GM23338 (cell line): ENCODE results near the gene XDH. TPM values are rescaled to one million over a fixed set of nuclear protein-coding genes. Genes with fewer than 3 reads are reported as not detected.

ENCODE experiments used
- ATAC-seq: fragments of 200-7000 bp; cut with Tn5 transposase; 3 replicates; pipeline ENCODE4 v1.9.1; 2020
- DNase-seq: peaks from one replicate; pipeline ENCODE4 v3.0.0-alpha.2; 2015; ENCODE audit warnings: low spot score
- H2AFZ ChIP-seq: fragments of 200-600 bp; sonication (generic); 2 replicates; pipeline ENCODE4 v1.8.0; 2016; ENCODE audit warnings: antibody characterized with exemption, mild to moderate bottlenecking, moderate library complexity
- H3F3A ChIP-seq: fragments of 200-600 bp; sonication (generic); replicated peaks from 2 replicates; pipeline ENCODE4 v1.8.0; 2017; ENCODE audit warnings: antibody characterized with exemption, mixed run types, low read depth
- H3K27ac ChIP-seq: fragments of 200-600 bp; sonication (generic); 2 replicates; pipeline ENCODE4 v1.6.1; 2016; ENCODE audit warnings: low read depth
- H3K27me3 ChIP-seq: fragments of 200-600 bp; sonication (generic); 2 replicates; pipeline ENCODE4 v1.8.0; 2016; ENCODE audit warnings: mild to moderate bottlenecking, mixed run types, moderate library complexity; ENCODE audit not compliant: insufficient read depth
- H3K36me3 ChIP-seq: fragments of 200-600 bp; sonication (generic); 2 replicates; pipeline ENCODE4 v1.8.0; 2016; ENCODE audit warnings: mild to moderate bottlenecking; ENCODE audit not compliant: insufficient read depth
- H3K4me1 ChIP-seq: fragments of 200-600 bp; sonication (generic); 2 replicates; pipeline ENCODE4 v1.8.0; 2016; ENCODE audit warnings: mild to moderate bottlenecking, moderate library complexity; ENCODE audit not compliant: insufficient read depth
- H3K4me2 ChIP-seq: fragments of 200-600 bp; sonication (generic); 2 replicates; pipeline ENCODE4 v1.7.1; 2017; ENCODE audit warnings: mixed run types
- H3K4me3 ChIP-seq: fragments of 200-600 bp; sonication (generic); 2 replicates; pipeline ENCODE4 v1.6.1; 2016; ENCODE audit warnings: mixed run types
- H3K79me2 ChIP-seq: fragments of 200-600 bp; sonication (generic); replicated peaks from 2 replicates; pipeline ENCODE4 v1.8.0; 2017; ENCODE audit warnings: mild to moderate bottlenecking; ENCODE audit not compliant: insufficient read depth
- H3K9me2 ChIP-seq: fragments of 200-600 bp; sonication (generic); 2 replicates; pipeline ENCODE4 v1.8.0; 2017; ENCODE audit not compliant: insufficient read depth
- H4K20me1 ChIP-seq: fragments of 200-600 bp; sonication (generic); replicated peaks from 2 replicates; pipeline ENCODE4 v1.8.0; 2017; ENCODE audit warnings: mild to moderate bottlenecking; ENCODE audit not compliant: insufficient read depth
- H3K27ac Mint-ChIP-seq: 2 replicates; pipeline ENCODE4 v1.8.0; 2020; ENCODE audit warnings: inconsistent platforms, mild to moderate bottlenecking, moderate library complexity, mixed read lengths
- H3K27me3 Mint-ChIP-seq: 3 replicates; pipeline ENCODE4 v1.8.0; 2022; ENCODE audit warnings: low read depth, mild to moderate bottlenecking, moderate library complexity, mixed read lengths, inconsistent platforms; ENCODE audit not compliant: insufficient read depth, poor library complexity
- H3K36me3 Mint-ChIP-seq: 3 replicates; pipeline ENCODE4 v1.8.0; 2021; ENCODE audit warnings: low read depth, mild to moderate bottlenecking, inconsistent platforms, moderate library complexity, mixed read lengths
- H3K4me1 Mint-ChIP-seq: 3 replicates; pipeline ENCODE4 v1.8.0; 2020; ENCODE audit warnings: mild to moderate bottlenecking, inconsistent platforms, mixed read lengths
- H3K4me3 Mint-ChIP-seq: 3 replicates; pipeline ENCODE4 v1.8.0; 2021; ENCODE audit warnings: moderate library complexity, mild to moderate bottlenecking, inconsistent platforms, mixed read lengths
- H3K9me3 Mint-ChIP-seq: 3 replicates; pipeline ENCODE4 v1.8.0; 2020; ENCODE audit warnings: moderate library complexity, mild to moderate bottlenecking, inconsistent platforms, mixed read lengths
- CTCF ChIP-seq, 2 experiments: fragments of 200-600 bp in 1 of 2; sonication (generic) in 1 of 2; conservative IDR thresholded peaks; 2 replicates each; pipeline versions ENCODE4 v1.5.1 to v1.6.1; 2016 to 2017; ENCODE audit warnings: antibody characterized with exemption in 2 of 2, low read depth in 2 of 2, mild to moderate bottlenecking in 2 of 2, moderate library complexity in 1 of 2
- EZH2 ChIP-seq: fragments of 200-600 bp; sonication (generic); IDR thresholded peaks from one replicate; pipeline ENCODE4 v1.8.0; 2017; ENCODE audit warnings: antibody characterized with exemption, mild to moderate bottlenecking, low read depth; ENCODE audit not compliant: unreplicated experiment
- JUNB ChIP-seq: IDR thresholded peaks from one replicate; pipeline ENCODE4 v1.6.1; 2016; ENCODE audit warnings: antibody characterized with exemption; ENCODE audit not compliant: unreplicated experiment
- NANOG ChIP-seq: IDR thresholded peaks from 2 replicates; pipeline ENCODE4 v1.6.1; 2016; ENCODE audit warnings: antibody characterized with exemption, borderline replicate concordance
- STAT1 ChIP-seq: IDR thresholded peaks from one replicate; pipeline ENCODE4 v1.6.1; 2016; ENCODE audit warnings: antibody characterized with exemption; ENCODE audit not compliant: unreplicated experiment
- ZNF114 ChIP-seq: fragments of 250-450 bp; sonication (Bioruptor Pico); IDR thresholded peaks from 2 replicates; pipeline ENCODE4 v1.5.0; 2020; ENCODE audit warnings: mild to moderate bottlenecking, moderate library complexity
- ZNF331 ChIP-seq: fragments of 250-450 bp; sonication (Bioruptor Pico); IDR thresholded peaks from 2 replicates; pipeline ENCODE4 v1.5.0; 2020; ENCODE audit warnings: low read depth, mild to moderate bottlenecking, moderate library complexity
- ZNF462 ChIP-seq: fragments of 250-450 bp; sonication (Bioruptor Pico); IDR thresholded peaks from 2 replicates; pipeline ENCODE4 v1.5.0; 2020; ENCODE audit warnings: mild to moderate bottlenecking, moderate library complexity
- polyA plus RNA-seq: library from polyadenylated mRNA; unstranded; fragments of >200 nt; fragmentation: Nextera tagmentation; extraction: Ambion mirVana; gene quantifications from 2 replicates; pipeline ENCODE4 v1.2.1, GENCODE V29; 2016
- total RNA-seq: library from RNA; depleted of rRNA; stranded (reverse); fragments of >200 nt; shearing (Covaris generic); gene quantifications from 2 replicates; pipeline ENCODE4 v1.2.3, GENCODE V29; 2014

XDH gene
- total and polyA plus RNA-seq, 2 experiments from 2014 or later = 0.55 to 0.87 TPM

- Histone ChIP-seq H4K20me1 (no peaks in the 10 kb centered on the region), H3F3A (no peaks in the 10 kb centered on the region), H3K4me3 (no peak overlapping the region), H3K9me2 (no peaks in the 10 kb centered on the region), H3K27ac (no peak overlapping the region), H2AFZ (no peak overlapping the region), H3K36me3 (no peaks in the 10 kb centered on the region), H3K4me1 (no peaks in the 10 kb centered on the region), H3K27me3 (no peaks in the 10 kb centered on the region), H3K79me2 (no peaks in the 10 kb centered on the region), H3K4me2 (no peak overlapping the region)
- DNase-seq (no peak), ATAC-seq (no peak)
- TF ChIP-seq EZH2 = no peak
- Mint-ChIP-seq H3K36me3 (no peaks in the 10 kb centered on the region), H3K4me3 (no peak overlapping the region), H3K27me3 (peaks cover 3% of the 10 kb centered on the region), H3K4me1 (no peaks in the 10 kb centered on the region), H3K9me3 (no peaks in the 10 kb centered on the region), H3K27ac (no peak overlapping the region)
Observed at GRCh38 chr2:31362581-31362980, 52.0 kb downstream of the XDH start.

GRCh38 chr2:31359229-31359628, 55.3 kb downstream of the XDH start:
- Histone ChIP-seq H3K4me2 (no peak overlapping the region), H3F3A (no peaks in the 10 kb centered on the region), H3K9me2 (peaks cover under 1% of the 10 kb centered on the region; the same call in 1 of the 2 replicates), H3K27ac (no peak overlapping the region), H3K27me3 (no peaks in the 10 kb centered on the region), H3K4me1 (no peaks in the 10 kb centered on the region), H4K20me1 (no peaks in the 10 kb centered on the region), H2AFZ (no peak overlapping the region), H3K36me3 (no peaks in the 10 kb centered on the region), H3K4me3 (no peak overlapping the region), H3K79me2 (no peaks in the 10 kb centered on the region)
- ATAC-seq = no peak
- Mint-ChIP-seq H3K36me3 (no peaks in the 10 kb centered on the region), H3K4me1 (peaks cover 2% of the 10 kb centered on the region; the same call in 2 of the 3 replicates), H3K9me3 (no peaks in the 10 kb centered on the region), H3K27me3 (no peaks in the 10 kb centered on the region), H3K4me3 (no peak overlapping the region), H3K27ac (no peak overlapping the region)
- no peak for TF ChIP-seq ZNF114 (CRISPR knock-in tag)
- TF ChIP-seq NANOG = no peak
- no peak for TF ChIP-seq STAT1
- no peak for TF ChIP-seq CTCF (conservative IDR thresholded peaks at IDR 0.05; ENCODE audit: low read depth in 2 of 2)
- TF ChIP-seq ZNF331 (CRISPR knock-in tag) = no peak
- no peak for TF ChIP-seq EZH2
- no peak for TF ChIP-seq ZNF462 (CRISPR knock-in tag)
- no peak for TF ChIP-seq JUNB
- no peak for DNase-seq
